Measurements from ENCODE around the gene DEDD2.

The DEDD2 gene

DNA sequence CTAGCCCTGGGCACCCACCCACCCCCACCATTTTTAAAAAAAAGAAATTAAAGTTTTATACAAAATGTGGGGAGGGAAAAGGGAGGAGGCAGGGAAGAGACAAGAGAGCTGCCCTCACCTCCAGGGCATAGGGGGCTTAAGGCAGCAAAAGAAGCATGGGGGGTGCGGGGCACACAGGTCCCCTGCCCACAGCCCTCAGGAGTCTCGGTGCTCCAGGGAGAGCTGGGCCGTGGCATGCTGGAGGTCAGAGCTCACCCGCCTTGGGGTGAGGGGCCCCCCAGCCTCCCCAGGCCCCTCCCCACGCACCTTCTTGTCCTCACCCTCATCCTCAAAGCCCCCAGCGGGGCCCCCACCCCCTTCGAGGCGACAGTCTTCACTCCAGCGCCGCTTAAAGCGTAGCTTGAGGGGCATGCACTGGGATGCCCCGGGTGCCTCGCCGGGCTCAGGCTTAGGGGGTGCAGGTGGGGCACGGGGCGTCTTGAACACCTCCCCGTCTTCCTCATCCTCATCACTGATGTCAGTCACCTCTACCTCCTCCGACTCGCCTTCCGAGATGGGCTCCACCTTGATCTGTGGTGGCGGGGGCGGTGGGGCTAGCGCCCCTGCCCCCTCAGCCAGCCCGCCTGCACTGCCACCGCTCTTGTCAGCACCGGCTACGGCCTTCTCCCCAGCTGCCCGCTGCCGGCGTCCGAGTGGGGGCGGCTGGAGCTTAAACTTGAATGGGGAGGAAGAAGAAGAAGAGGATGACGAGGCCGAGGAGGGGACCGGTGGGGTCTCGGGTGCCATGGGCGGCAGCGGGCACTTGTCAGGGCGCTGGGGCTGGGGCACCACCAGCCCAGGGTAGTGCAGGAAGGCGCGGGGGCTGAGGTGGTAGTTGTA, 31.0 kb upstream of the DEDD2 start:
- no peak for DNase-seq

DNA sequence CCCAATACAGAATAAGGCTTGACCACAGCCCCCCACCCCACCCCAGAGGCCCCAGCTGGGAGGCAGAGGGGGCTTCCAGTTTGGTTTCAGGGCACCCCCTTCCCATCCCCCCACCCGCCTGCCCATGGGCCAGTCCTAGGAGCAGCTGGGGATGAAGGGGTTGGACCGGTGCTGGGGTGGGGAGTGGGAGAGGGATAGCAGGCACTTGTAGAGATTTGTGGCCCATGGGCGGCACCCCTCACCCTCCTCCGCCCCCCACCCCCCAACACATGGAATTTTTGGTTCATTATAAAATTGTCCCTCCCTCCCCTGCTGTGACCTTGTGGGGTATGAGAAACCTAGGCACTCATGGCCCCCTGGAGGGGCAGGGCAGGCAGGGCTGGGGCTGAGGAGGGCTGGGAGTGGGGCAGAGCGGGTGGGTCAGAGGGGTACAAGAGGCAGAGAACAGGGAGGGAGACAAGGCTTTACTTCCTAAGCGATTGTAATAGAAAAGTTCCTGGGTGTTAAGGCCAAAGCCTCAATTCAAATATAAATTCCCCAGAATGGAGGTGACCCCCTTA, 30.2 kb upstream of the DEDD2 start:
- no peak for DNase-seq

DNA sequence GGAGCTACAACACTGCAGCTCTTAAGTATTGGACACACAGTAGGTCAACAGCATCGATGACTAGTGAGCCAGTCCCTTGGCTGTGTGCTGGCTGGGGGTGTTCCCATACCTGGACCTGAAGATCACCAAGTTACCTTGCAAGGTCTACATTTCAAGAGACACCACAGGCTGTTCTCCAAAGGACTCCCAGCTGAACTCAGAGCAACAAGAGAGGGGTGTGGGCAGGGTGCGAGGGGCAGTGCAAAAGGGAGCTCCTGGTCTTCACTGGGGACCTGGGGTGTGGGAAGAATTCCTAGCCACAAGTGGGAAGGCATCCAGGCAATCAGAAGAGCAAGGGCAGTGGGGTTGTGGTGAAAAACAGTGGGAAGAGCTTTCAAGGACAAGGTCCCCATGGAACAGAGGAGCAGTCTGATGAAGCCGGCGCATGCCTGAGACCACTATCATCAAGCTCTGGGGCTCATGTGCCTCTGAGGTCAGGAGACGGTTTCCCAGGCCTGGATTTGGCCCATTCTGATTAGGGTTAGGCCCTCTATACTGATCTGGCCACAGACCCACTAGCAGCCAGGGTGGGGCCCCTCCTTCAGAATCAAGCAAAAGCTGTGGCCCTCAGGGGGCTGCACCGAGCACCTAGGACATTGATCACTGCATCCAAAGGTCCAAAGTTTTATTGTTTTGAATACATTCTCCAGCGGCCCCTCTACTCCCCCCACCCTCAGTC, 29.6 kb upstream of the DEDD2 start:
- no peak for DNase-seq

- no peak for DNase-seq
Observed at GRCh38 chr19:42246143-42246921, 28.9 kb upstream of the DEDD2 start.

DNA sequence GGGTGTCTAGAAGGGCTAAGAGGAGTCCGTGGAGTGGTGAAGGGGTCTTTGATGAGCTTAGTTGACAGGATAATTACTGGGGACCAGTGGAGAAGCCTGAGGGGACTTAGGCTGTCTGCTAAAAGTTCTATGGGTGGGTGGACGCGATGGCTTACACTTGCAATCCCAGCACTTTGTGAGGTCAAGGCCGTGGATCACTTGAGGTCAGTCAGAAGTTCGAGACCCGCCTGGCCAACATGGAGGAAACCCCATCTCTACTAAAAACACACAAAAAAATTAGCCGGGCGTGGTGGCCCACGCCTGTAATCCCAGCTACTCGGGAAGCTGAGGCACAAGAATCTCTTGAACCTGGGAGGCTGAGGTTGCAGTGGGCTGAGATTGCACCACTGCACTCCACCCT, 27.8 kb upstream of the DEDD2 start:
- no peak for DNase-seq

DNA sequence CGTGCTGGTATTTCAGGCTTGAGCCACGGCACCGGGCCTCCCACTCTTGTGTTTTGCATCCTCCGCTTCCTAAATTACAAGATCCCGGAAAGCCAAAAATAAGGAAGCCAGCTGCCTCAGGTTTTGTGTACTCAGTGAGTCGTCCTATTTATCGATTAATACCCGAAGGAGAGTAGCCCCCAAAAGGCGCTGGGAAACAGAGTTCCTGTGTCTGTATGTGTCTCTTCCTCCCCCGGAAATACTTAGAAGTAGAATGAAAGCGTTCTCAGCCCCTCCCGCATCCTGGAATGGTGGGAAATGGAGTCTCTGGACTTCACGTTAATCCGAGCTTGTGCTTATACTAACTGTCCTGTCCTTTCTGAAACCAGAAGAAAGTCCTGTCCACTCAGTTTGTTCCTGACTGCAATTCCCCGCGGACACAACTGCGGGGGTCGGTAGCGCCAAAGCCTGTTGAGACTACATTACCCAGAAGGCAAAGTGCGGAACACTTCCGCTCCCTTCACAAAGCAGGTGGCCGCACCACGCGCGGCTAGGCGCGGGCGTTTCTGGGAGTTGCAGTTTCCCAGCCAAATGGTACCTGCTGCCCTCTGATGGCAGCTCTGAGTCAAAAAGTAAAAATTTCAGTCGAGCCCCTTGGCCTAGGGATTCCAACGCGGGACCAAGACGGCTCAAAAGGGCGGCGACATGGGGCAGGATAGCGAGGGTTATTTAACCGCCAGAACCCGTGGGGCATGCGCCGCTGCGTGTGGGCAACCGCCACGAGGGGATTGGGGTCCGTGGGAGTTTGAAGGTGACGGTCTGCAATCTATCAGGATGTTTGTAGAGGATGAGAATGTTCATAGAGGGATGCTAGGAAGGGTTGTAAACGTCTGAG, 27.1 kb upstream of the DEDD2 start:
- DNase-seq, result peak; percentile 88

DNA sequence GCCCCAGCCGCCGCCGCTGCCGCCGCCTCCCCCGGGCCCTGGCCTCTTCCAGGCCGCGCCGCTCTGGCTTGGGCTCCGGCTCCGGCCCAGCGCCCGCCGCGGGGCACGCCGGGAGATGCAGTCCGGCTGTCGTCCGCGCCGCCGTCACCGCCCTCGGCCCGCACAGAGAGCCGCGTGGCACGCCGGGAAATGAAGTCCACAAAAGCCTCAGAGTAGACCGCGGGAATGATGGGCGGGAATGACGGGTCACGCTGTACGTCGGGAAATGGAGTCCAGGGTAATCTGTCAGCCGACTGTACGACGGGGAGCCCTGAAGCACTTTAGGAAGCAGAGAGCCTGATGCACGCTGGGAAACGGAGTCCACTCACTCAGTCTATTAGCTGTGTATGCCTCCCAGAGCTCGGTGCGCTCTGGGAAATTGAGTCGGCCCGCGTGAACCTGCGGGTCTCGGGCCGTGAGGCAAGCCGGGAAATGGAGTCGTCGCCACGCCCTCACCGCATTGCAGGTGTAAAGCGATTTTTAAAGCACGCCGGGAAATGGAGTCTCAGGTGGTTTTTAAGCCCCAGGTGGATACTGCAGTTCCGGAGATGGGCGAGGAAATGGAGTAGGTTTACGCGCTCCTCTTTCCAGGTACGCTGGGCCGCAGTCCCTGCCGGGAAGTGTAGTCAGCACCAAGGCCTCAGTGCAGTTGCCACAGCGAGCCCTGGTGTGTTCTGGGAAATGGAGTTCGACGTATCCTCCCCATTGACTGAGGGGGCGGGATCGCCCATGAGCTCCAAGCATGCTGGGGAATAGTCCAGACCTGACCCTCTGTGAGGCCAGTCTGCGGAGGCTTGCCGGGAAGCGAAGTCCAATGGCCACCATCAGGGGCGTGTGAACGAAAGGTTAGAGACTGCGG, 25.3 kb upstream of the DEDD2 start, which contains the start of gene GSK3A:
Gene GSK3A (minus strand): TSS at position 91 of the 898 bp plus-strand sequence. CDS start 137 bp downstream, outside the sequence.
- DNase-seq, result peak; percentile 93 to 96

DNA sequence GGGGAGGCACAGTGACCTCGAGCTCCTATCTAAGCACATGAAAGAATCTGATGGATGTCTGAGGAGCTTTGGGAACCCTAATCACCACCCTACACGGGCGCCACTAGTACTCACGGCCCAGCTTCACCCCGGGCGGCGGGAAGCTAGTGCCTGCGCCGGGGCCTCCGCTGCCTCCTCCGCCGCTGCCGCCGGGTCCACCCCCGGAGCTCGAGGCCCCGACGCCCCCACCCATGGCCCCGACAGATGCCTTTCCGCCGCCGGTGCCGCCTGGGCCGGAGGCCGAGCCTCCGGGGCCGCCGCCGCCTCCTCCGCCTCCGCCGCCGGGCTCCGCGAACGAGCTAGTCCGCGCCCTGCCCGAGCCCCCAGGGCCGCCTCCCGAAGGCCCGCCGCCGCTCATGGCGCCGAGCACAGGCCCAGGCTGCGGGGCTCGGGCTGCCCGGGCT, 24.6 kb upstream of the DEDD2 start:
- DNase-seq, result peak in 1 of 2 donors; percentile 53

GRCh38 chr19:42241279-42241678, 23.8 kb upstream of the DEDD2 start:
- no peak for DNase-seq

GRCh38 chr19:42239544-42240220, 22.2 kb upstream of the DEDD2 start:
- no peak for DNase-seq

- DNase-seq, result no peak
Observed at GRCh38 chr19:42235181-42235580, 17.7 kb upstream of the DEDD2 start.

GRCh38 chr19:42234364-42234763, 16.9 kb upstream of the DEDD2 start:
- DNase-seq, result no peak

- DNase-seq, result no peak
Observed at GRCh38 chr19:42233678-42234292, 16.3 kb upstream of the DEDD2 start.

GRCh38 chr19:42233106-42233505, 15.6 kb upstream of the DEDD2 start:
- DNase-seq, result no peak

- DNase-seq, result no peak
Observed at GRCh38 chr19:42232435-42232834, 15.0 kb upstream of the DEDD2 start.

DNA sequence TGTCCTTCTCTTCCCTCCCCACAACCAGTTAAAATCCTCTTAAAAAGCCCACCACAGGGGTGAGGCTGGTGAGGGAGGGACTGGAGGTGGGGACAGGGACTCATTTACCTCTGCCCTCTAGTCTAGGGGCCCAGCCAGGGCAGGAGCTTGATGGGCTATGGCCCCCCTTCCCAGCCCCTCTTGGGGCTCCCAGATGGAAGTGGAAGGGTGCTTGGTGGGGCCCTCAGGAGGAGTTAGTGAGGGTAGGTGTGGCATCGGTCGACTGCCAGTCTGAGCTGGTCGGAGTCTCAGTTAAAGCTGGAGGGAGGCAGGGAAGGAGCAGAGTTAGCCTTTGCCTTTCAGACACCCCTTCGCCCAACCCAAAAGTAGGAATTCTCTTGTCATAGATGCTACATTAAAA, 13.1 kb upstream of the DEDD2 start:
- DNase-seq, result no peak

DNA sequence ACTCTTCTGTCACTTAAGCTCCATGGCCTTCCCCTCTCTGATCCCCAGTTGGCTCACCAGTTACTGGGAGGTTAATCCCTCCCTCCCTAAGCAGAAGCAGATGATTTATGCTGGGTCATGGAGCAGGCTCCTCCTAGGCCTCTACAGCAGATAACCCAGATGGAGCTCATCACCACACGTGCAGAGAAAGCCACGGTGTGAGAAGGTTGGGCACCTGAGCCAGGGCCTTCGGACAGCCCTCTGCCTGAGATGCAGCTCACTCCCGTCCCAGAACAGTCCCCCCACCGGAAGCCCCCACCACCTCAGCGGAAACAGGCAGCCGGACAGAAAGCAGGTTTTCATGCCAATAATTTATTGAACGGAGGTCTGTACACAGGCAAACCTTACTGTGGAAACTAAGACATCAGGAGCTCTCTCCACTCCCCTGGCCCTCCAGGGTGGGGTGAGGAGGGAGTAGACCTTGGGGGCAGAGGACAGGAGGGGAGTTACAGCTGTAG, 12.4 kb upstream of the DEDD2 start:
- no peak for DNase-seq

- no peak for DNase-seq
Observed at GRCh38 chr19:42229301-42229854, 11.9 kb upstream of the DEDD2 start.

DNA sequence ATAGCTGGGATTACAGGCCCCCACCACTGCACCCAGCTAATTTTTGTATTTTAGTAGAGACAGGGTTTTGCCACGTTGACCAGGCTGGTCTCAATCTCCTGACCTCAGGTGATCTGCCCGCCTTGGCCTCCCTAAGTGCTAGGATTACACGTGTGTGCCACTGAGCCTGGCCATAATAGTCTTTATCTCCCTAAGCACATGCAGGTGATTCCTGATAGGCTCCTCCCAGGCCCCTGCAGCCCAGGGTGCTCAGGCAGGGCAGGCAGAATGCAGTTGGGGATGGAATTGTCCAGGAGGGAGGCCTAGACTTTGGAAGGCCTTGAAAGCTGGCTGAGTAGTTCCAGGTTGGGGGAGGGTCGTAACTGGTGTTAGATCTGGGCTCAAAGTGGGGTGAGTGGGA, 11.2 kb upstream of the DEDD2 start:
- DNase-seq, result no peak

All from activated CD4-positive, alpha-beta T cell treated with anti-CD3 and anti-CD28 coated beads for 4 hours (primary cell).